MM.1S (cell line): ENCODE measurements around the gene FIGLA.

Source experiments
- DNase-seq: peaks from one replicate; pipeline ENCODE4 v3.0.0-alpha.2; 2015
- H2AFZ ChIP-seq: fragments of 300-600 bp; sonication (generic); 2 replicates; pipeline ENCODE4 v1.6.0; 2016; ENCODE audit warnings: antibody characterized with exemption, low read length
- H3F3A ChIP-seq: fragments of 300-600 bp; sonication (generic); 2 replicates; pipeline ENCODE4 v1.6.1; 2016; ENCODE audit warnings: mild to moderate bottlenecking, antibody characterized with exemption, low read length, moderate library complexity, mixed read lengths; ENCODE audit not compliant: insufficient read depth
- H3K27ac ChIP-seq: fragments of 300-600 bp; sonication (generic); 2 replicates; pipeline ENCODE4 v1.5.1; 2016; ENCODE audit warnings: mild to moderate bottlenecking, low read length
- H3K27me3 ChIP-seq: fragments of 300-600 bp; sonication (generic); replicated peaks from 2 replicates; pipeline ENCODE4 v1.6.0; 2016; ENCODE audit warnings: low read length; ENCODE audit not compliant: insufficient read depth
- H3K36me3 ChIP-seq: fragments of 300-600 bp; sonication (generic); replicated peaks from 2 replicates; pipeline ENCODE4 v1.6.1; 2016; ENCODE audit warnings: mild to moderate bottlenecking, low read length, mixed read lengths; ENCODE audit not compliant: insufficient read depth
- H3K4me1 ChIP-seq: fragments of 300-600 bp; sonication (generic); 2 replicates; pipeline ENCODE4 v1.6.1; 2016; ENCODE audit warnings: low read length, mixed read lengths
- H3K4me2 ChIP-seq: fragments of 300-600 bp; sonication (generic); 2 replicates; pipeline ENCODE4 v1.6.0; 2016; ENCODE audit warnings: low read depth, low read length
- H3K4me3 ChIP-seq: fragments of 300-600 bp; sonication (generic); 2 replicates; pipeline ENCODE4 v1.5.1; 2016; ENCODE audit warnings: low read length, mixed read lengths
- H3K79me2 ChIP-seq: fragments of 300-600 bp; sonication (generic); 2 replicates; pipeline ENCODE4 v1.6.1; 2016; ENCODE audit warnings: mixed run types, low read length, mixed read lengths
- H3K9ac ChIP-seq: fragments of 300-600 bp; sonication (generic); 2 replicates; pipeline ENCODE4 v1.6.1; 2016; ENCODE audit warnings: low read length, mixed read lengths
- H3K9me2 ChIP-seq: fragments of 300-600 bp; sonication (generic); replicated peaks from 2 replicates; pipeline ENCODE4 v1.6.1; 2016; ENCODE audit warnings: mild to moderate bottlenecking, low read length, mixed read lengths; ENCODE audit not compliant: insufficient read depth
- H3K9me3 ChIP-seq: fragments of 300-600 bp; sonication (generic); replicated peaks from 2 replicates; pipeline ENCODE4 v1.6.1; 2016; ENCODE audit warnings: mild to moderate bottlenecking, low read length, mixed read lengths; ENCODE audit not compliant: insufficient read depth
- H4K20me1 ChIP-seq: fragments of 300-600 bp; sonication (generic); 2 replicates; pipeline ENCODE4 v1.6.1; 2016; ENCODE audit warnings: mild to moderate bottlenecking, low read length, moderate library complexity, mixed read lengths; ENCODE audit not compliant: insufficient read depth
- CTCF ChIP-seq: fragments of 300-600 bp; sonication (generic); IDR thresholded peaks from 2 replicates; pipeline ENCODE4 v1.5.1; 2016; ENCODE audit warnings: antibody characterized with exemption, low read length, mixed read lengths
- EZH2 ChIP-seq: fragments of 300-600 bp; sonication (generic); optimal IDR thresholded peaks from 2 replicates; pipeline ENCODE3; 2017; ENCODE audit warnings: low read depth, mild to moderate bottlenecking, antibody characterized with exemption, low read length, mixed read lengths
- EZH2phosphoT487 ChIP-seq: fragments of 300-600 bp; sonication (generic); IDR thresholded peaks from 2 replicates; pipeline ENCODE4 v1.6.1; 2018; ENCODE audit warnings: antibody characterized with exemption, low read length

Gene FIGLA

DNA sequence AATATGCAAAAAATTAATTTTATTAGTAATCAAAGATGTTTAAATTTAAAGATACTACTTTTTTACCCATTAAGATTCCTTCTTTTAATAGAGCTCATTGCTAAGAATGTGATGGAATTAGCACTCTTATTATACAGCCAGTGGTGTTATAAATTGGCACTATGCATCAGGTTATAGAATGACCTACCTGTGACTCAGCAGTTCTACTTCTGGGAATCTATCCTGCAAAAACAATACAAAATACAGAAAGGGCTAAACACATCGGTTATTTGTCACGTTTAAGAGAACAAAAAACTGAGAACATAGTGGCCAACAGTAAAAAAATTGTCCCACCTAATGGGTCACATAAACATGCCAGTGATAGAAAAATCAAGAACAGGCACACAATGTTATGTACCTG lies 13.0 kb downstream of the FIGLA start:
- DNase-seq = no peak
- Histone ChIP-seq H3K27ac (no peak overlapping the region), H3K9ac (no peak overlapping the region), H3K79me2 (no peaks in the 10 kb centered on the region), H3K36me3 (no peaks in the 10 kb centered on the region), H3K4me2 (no peak overlapping the region), H3K4me3 (no peak overlapping the region), H3K9me2 (no peaks in the 10 kb centered on the region), H3K9me3 (no peaks in the 10 kb centered on the region), H4K20me1 (no peaks in the 10 kb centered on the region), H3K4me1 (peaks cover 6% of the 10 kb centered on the region), H2AFZ (no peak overlapping the region), H3F3A (no peaks in the 10 kb centered on the region), H3K27me3 (0 out of 2 replicates have a peak, but pooled peaks cover 5% of the 10 kb centered on the region)
- TF ChIP-seq EZH2 (no peak), CTCF (no peak), EZH2phosphoT487 (no peak)

DNA sequence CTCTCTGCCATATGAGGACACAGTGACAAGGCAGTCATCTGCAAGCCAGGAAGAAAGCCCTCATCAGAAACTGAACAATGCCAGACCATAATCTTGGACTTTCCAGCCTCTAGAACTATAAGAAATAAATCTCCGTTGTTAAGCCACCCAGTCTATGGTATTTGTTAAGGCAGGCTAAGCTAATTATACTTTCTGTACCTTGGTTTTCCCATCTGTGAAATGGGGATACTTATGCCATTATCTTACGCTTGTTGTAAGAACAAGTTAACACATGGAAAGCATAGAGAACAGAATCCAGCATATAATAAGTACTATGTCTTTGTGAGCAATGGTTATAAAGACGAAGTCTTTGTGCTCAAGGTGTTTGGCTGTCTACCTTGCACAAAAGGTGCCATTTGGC lies 14.2 kb downstream of the FIGLA start:
- no peaks in the 10 kb centered on the region for H3F3A ChIP-seq
- no peak overlapping the region for H3K4me2 ChIP-seq
- no peak overlapping the region for H3K27ac ChIP-seq
- H4K20me1 ChIP-seq = no peaks in the 10 kb centered on the region
- H3K9ac ChIP-seq = no peak overlapping the region
- no peaks in the 10 kb centered on the region for H3K79me2 ChIP-seq
- no peak for DNase-seq
- H3K27me3 ChIP-seq = 0 out of 2 replicates have a peak, but pooled peaks cover 5% of the 10 kb centered on the region
- no peaks in the 10 kb centered on the region for H3K9me2 ChIP-seq
- H3K4me1 ChIP-seq = peaks cover 6% of the 10 kb centered on the region
- no peak overlapping the region for H3K4me3 ChIP-seq
- H2AFZ ChIP-seq = no peak overlapping the region
- no peak for TF ChIP-seq EZH2
- no peak for TF ChIP-seq CTCF
- no peak for TF ChIP-seq EZH2phosphoT487
- no peaks in the 10 kb centered on the region for H3K36me3 ChIP-seq
- H3K9me3 ChIP-seq = no peaks in the 10 kb centered on the region

DNA sequence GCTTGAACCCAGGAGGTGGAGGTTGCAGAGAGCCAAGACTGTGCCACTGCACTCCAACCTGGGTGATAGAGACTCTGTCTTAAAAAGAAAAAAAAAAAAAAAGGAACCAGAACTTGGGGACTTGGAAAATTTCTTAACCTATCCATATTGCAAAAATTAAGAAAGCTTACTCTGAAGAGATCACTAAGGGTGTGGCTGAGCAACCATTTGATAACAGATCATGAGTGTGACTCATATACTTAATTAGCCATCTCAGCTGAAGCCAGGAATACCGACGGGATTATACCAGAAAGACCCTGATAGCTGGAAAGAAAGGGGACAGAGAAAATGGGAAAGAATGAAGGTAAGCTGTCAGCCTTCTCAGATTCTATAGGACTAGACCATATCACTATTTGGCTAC lies 15.3 kb downstream of the FIGLA start:
- Histone ChIP-seq H3K4me3 (no peak overlapping the region), H2AFZ (no peak overlapping the region), H3K4me2 (no peak overlapping the region), H3K27ac (no peak overlapping the region), H3F3A (no peaks in the 10 kb centered on the region), H3K9me2 (no peaks in the 10 kb centered on the region), H3K4me1 (peaks cover 6% of the 10 kb centered on the region), H3K79me2 (no peaks in the 10 kb centered on the region), H3K9me3 (no peaks in the 10 kb centered on the region), H4K20me1 (no peaks in the 10 kb centered on the region), H3K36me3 (no peaks in the 10 kb centered on the region), H3K27me3 (0 out of 2 replicates have a peak, but pooled peaks cover 5% of the 10 kb centered on the region), H3K9ac (no peak overlapping the region)
- TF ChIP-seq EZH2 (no peak), EZH2phosphoT487 (no peak), CTCF (no peak)
- DNase-seq = no peak
